Osteoblast (primary cell): Measurements from ENCODE around the gene MYOZ3. TPM values are rescaled to one million over a fixed set of nuclear protein-coding genes. Genes with fewer than 3 reads are reported as not detected.

Source experiments
- DNase-seq: peaks from one replicate; pipeline ENCODE4 v3.0.0; 2011; ENCODE audit warnings: low spot score, mixed read lengths; ENCODE audit not compliant: insufficient read length; ENCODE audit errors: missing footprints
- H2AFZ ChIP-seq: 2 replicates; pipeline ENCODE4 v1.6.0; 2011; ENCODE audit warnings: mild to moderate bottlenecking, low read length
- H3K27ac ChIP-seq: 2 replicates; pipeline ENCODE4 v1.5.1; 2011; ENCODE audit warnings: mild to moderate bottlenecking, low read depth, low read length, moderate library complexity
- H3K27me3 ChIP-seq: 2 replicates; pipeline ENCODE4 v1.6.0; 2012; ENCODE audit warnings: mild to moderate bottlenecking, control low read depth, inconsistent platforms, low read length, moderate library complexity; ENCODE audit not compliant: insufficient read depth
- H3K36me3 ChIP-seq: 2 replicates; pipeline ENCODE4 v1.5.1; 2011; ENCODE audit warnings: mild to moderate bottlenecking, low read length, control low read depth, moderate library complexity; ENCODE audit not compliant: insufficient read depth
- H3K4me1 ChIP-seq: 2 replicates; pipeline ENCODE4 v1.5.1; 2011; ENCODE audit warnings: mild to moderate bottlenecking, low read length, control low read depth, moderate library complexity; ENCODE audit not compliant: insufficient read depth
- H3K4me2 ChIP-seq: 2 replicates; pipeline ENCODE4 v1.6.0; 2011; ENCODE audit warnings: mild to moderate bottlenecking, low read length; ENCODE audit not compliant: insufficient read depth
- H3K4me3 ChIP-seq: fragments of 200-600 bp; sonication (generic); 3 replicates; pipeline ENCODE4 v1.5.1; 2012; ENCODE audit warnings: mild to moderate bottlenecking, low read length, inconsistent platforms; ENCODE audit not compliant: insufficient read depth
- H3K79me2 ChIP-seq: 2 replicates; pipeline ENCODE4 v1.6.0; 2012; ENCODE audit warnings: mild to moderate bottlenecking, low read length, control low read depth, inconsistent platforms; ENCODE audit not compliant: insufficient read depth
- H3K9me3 ChIP-seq: 2 replicates; pipeline ENCODE4 v1.5.1; 2011; ENCODE audit warnings: low read depth, low read length, control low read depth
- H4K20me1 ChIP-seq: 2 replicates; pipeline ENCODE4 v1.6.0; 2012; ENCODE audit warnings: mild to moderate bottlenecking, low read length, control low read depth; ENCODE audit not compliant: insufficient read depth
- CTCF ChIP-seq: IDR thresholded peaks from 2 replicates; pipeline ENCODE4 v1.5.1; 2011; ENCODE audit warnings: mild to moderate bottlenecking, low read depth, low read length, moderate library complexity; ENCODE audit errors: extremely low read depth
- total RNA-seq: library from RNA; depleted of rRNA; stranded (reverse); fragments of >200 nt; gene quantifications from 2 replicates; pipeline ENCODE4 v1.2.3, GENCODE V29; 2012

The MYOZ3 gene
- total RNA-seq, 1 donor, result under 0.01 TPM

- H3K79me2 ChIP-seq, result peaks cover 12% of the 10 kb centered on the region
- no peak overlapping the region for H2AFZ ChIP-seq
- peaks cover 56% of the 10 kb centered on the region for H3K4me1 ChIP-seq
- H3K9me3 ChIP-seq, result no peaks in the 10 kb centered on the region
- DNase-seq, result peak; percentile 95
- H3K4me2 ChIP-seq, result peak overlapping the region; percentile 66
- peaks cover 19% of the 10 kb centered on the region for H3K36me3 ChIP-seq
- peak overlapping the region; percentile 79 for H3K27ac ChIP-seq
- peaks cover 3% of the 10 kb centered on the region for H4K20me1 ChIP-seq
- H3K4me3 ChIP-seq, result no peak overlapping the region
- no peak for TF ChIP-seq CTCF
- H3K27me3 ChIP-seq, result no peaks in the 10 kb centered on the region
These were observed 15.9 kb upstream of the MYOZ3 start for GRCh38 chr5:150645070-150645700.

- no peak overlapping the region for H3K4me2 ChIP-seq
- H3K9me3 ChIP-seq, result no peaks in the 10 kb centered on the region
- H4K20me1 ChIP-seq, result no peaks in the 10 kb centered on the region
- no peak for TF ChIP-seq CTCF
- no peaks in the 10 kb centered on the region for H3K27me3 ChIP-seq
- H3K79me2 ChIP-seq, result peaks cover 12% of the 10 kb centered on the region
- H3K4me1 ChIP-seq, result peaks cover 32% of the 10 kb centered on the region
- H3K4me3 ChIP-seq, result no peak overlapping the region
- H2AFZ ChIP-seq, result no peak overlapping the region
- peak; percentile 63 for DNase-seq
- H3K36me3 ChIP-seq, result peaks cover 26% of the 10 kb centered on the region
- H3K27ac ChIP-seq, result no peak overlapping the region
These were observed 13.5 kb upstream of the MYOZ3 start for GRCh38 chr5:150647275-150648251.

GRCh38 chr5:150648294-150649107, 12.6 kb upstream of the MYOZ3 start:
- H3K79me2 ChIP-seq, result peaks cover 12% of the 10 kb centered on the region
- no peaks in the 10 kb centered on the region for H3K27me3 ChIP-seq
- H3K9me3 ChIP-seq, result no peaks in the 10 kb centered on the region
- no peak overlapping the region for H3K27ac ChIP-seq
- peak; percentile 57 for DNase-seq
- no peak for TF ChIP-seq CTCF
- H3K4me2 ChIP-seq, result no peak overlapping the region
- H3K36me3 ChIP-seq, result peaks cover 26% of the 10 kb centered on the region
- peaks cover 3% of the 10 kb centered on the region for H4K20me1 ChIP-seq
- H3K4me1 ChIP-seq, result peaks cover 31% of the 10 kb centered on the region
- H3K4me3 ChIP-seq, result no peak overlapping the region
- H2AFZ ChIP-seq, result no peak overlapping the region
